DOHH2 (cell line): ENCODE measurements around the gene RHEX.

Experiments used
- CTCF ChIP-seq: fragments of 200-600 bp; sonication (generic); IDR thresholded peaks from one replicate; pipeline ENCODE4 v1.5.1; 2014; ENCODE audit warnings: antibody characterized with exemption, mild to moderate bottlenecking, low read depth, low read length; ENCODE audit not compliant: poor library complexity, severe bottlenecking
- EZH2phosphoT487 ChIP-seq: fragments of 200-600 bp; sonication (generic); IDR thresholded peaks from 2 replicates; pipeline ENCODE4 v1.6.1; 2017; ENCODE audit warnings: borderline replicate concordance, mild to moderate bottlenecking, antibody characterized with exemption, low read length, moderate library complexity, mixed read lengths

GRCh38 chr1:206110820-206111219 lies 57.8 kb downstream of the RHEX start:
- no peak for TF ChIP-seq CTCF
- TF ChIP-seq EZH2phosphoT487 = no peak
